CD4-positive, alpha-beta memory T cell (primary cell): Measurements from ENCODE around the gene LHFPL4. TPM values are rescaled to one million over a fixed set of nuclear protein-coding genes. Genes with fewer than 3 reads are reported as not detected.

Source experiments
- CTCF ChIA-PET: fragments of 350-600 bp; sonication (Branson Sonifier 250); formaldehyde crosslinking; loops from one replicate; lab custom pipeline; 2021; ENCODE audit warnings: inconsistent platforms; ENCODE audit not compliant: partially characterized antibody; lab: Charles Lee
- POLR2A ChIA-PET: fragments of 350-600 bp; sonication (Branson Sonifier 250); formaldehyde crosslinking; loops from one replicate; lab custom pipeline; 2021; ENCODE audit not compliant: partially characterized antibody; lab: Charles Lee
- DNase-seq, 5 donors: peaks; one replicate each; pipeline versions ENCODE4 v3.0.0 to v3.0.0-alpha.2; 2020 to 2022; ENCODE audit warnings: mixed read lengths in 1 of 5
- H3K27ac ChIP-seq: one replicate; pipeline ENCODE4 v1.7.0; 2013; ENCODE audit warnings: low read depth, low read length
- H3K27me3 ChIP-seq: 2 replicates; pipeline ENCODE4 v1.7.0; 2013; ENCODE audit warnings: mild to moderate bottlenecking, low read length, moderate library complexity; ENCODE audit not compliant: insufficient read depth
- H3K36me3 ChIP-seq: 2 replicates; pipeline ENCODE4 v1.7.0; 2013; ENCODE audit warnings: mild to moderate bottlenecking, low read length, moderate library complexity; ENCODE audit not compliant: insufficient read depth
- H3K4me1 ChIP-seq: 2 replicates; pipeline ENCODE4 v1.7.0; 2013; ENCODE audit warnings: mild to moderate bottlenecking, low read length, moderate library complexity; ENCODE audit not compliant: insufficient read depth
- H3K4me3 ChIP-seq, 2 donors: one replicate each; pipeline ENCODE4 v1.7.0; 2013; ENCODE audit warnings: low read length in 2 of 2, mild to moderate bottlenecking in 1 of 2
- H3K9me3 ChIP-seq, 2 donors: one replicate each; pipeline ENCODE4 v1.7.0; 2013; ENCODE audit warnings: low read length in 2 of 2, control low read depth in 1 of 2; ENCODE audit not compliant: control insufficient read depth in 1 of 2
- H3K27ac Mint-ChIP-seq, 7 donors: one replicate each; pipeline ENCODE4 v1.8.0; 2020 to 2021; ENCODE audit warnings: mixed read lengths in 7 of 7, mild to moderate bottlenecking in 6 of 7, inconsistent platforms in 3 of 7, moderate library complexity in 3 of 7
- H3K27me3 Mint-ChIP-seq, 2 donors: one replicate each; pipeline ENCODE4 v1.8.0; 2020 to 2021; ENCODE audit warnings: mixed read lengths in 2 of 2
- H3K36me3 Mint-ChIP-seq, 2 donors: one replicate each; pipeline ENCODE4 v1.8.0; 2020 to 2021; ENCODE audit warnings: mixed read lengths in 2 of 2, inconsistent platforms in 1 of 2, mild to moderate bottlenecking in 1 of 2
- H3K4me1 Mint-ChIP-seq, 4 donors: one replicate each; pipeline ENCODE4 v1.8.0; 2020 to 2021; ENCODE audit warnings: mixed read lengths in 4 of 4, mild to moderate bottlenecking in 1 of 4
- H3K4me3 Mint-ChIP-seq, 8 donors: one replicate each; pipeline ENCODE4 v1.8.0; 2020 to 2021; ENCODE audit warnings: mixed read lengths in 8 of 8, mild to moderate bottlenecking in 7 of 8, moderate library complexity in 6 of 8, inconsistent platforms in 3 of 8
- H3K9me3 Mint-ChIP-seq, 8 donors: one replicate each; pipeline ENCODE4 v1.8.0; 2020 to 2021; ENCODE audit warnings: mixed read lengths in 8 of 8, mild to moderate bottlenecking in 5 of 8, inconsistent platforms in 3 of 8, moderate library complexity in 1 of 8
- intact Hi-C: fragments of 100-400 bp; cut with micrococcal nuclease; formaldehyde crosslinking; loops from one replicate; pipeline ENCODE4 v1.15.1; 2023
- polyA plus RNA-seq, 2 donors: library from polyadenylated mRNA; unstranded; fragments of 300-500 nt; fragmentation: Illumina TruSeq; gene quantifications; one replicate each; pipeline ENCODE4 v1.2.3, GENCODE V29; 2021
- total RNA-seq, 2 experiments: library from RNA; stranded (reverse); gene quantifications; one replicate each; pipeline ENCODE4 v1.2.3, GENCODE V29; 2021

Gene LHFPL4
- total and polyA plus RNA-seq, 4 experiments from 2014 or later: 0.33 TPM; not detected in 3

DNA sequence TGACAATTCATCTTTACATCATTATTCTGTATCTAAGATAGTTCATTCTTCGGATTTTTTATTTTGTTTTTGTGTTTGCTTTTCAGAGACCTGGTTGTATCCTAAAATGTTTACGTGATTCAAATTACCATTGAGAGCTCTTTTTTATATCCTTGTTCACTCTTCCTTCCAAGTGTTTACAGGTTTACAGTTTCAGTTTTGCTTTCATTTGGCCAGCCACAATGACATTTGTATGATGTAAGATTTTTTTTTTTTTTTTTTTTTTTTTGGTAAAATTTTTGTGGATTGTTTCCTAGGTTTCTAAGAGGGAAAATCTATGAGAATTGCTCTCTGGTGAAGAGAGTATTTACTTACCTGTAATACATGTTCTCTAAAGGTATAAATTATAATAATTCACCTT is 101.2 kb downstream of the LHFPL4 start:
- ChIA-PET CTCF (interaction anchor here (0.7 to 1.8 kb wide), 3 partner anchors 48 to 928 kb away, joined by 3 to 10 read pairs (median 3); no protein-coding TSS in a partner anchor), POLR2A (interaction anchor here (1.6 kb wide), 1 partner anchor 55 kb away, joined by 7 read pairs; the partner anchor contains the start of gene SETD5)
- peaks cover 14 to 41% (median 22%) of the 10 kb centered on the region in 4 donors for H3K4me1 Mint-ChIP-seq
- H3K36me3 Mint-ChIP-seq: peaks cover 38 to 71% of the 10 kb centered on the region in 2 donors
- peaks cover 38% of the 10 kb centered on the region for H3K36me3 ChIP-seq
- H3K9me3 Mint-ChIP-seq: no peaks in the 10 kb centered on the region
- H3K27me3 Mint-ChIP-seq: no peaks in the 10 kb centered on the region
- peak overlapping the region; percentile 43 for H3K27ac ChIP-seq
- DNase-seq: peak in 4 of 5 donors; percentile 12 to 30 (median 20)
- no peaks in the 10 kb centered on the region for H3K27me3 ChIP-seq
- H3K4me3 Mint-ChIP-seq: peak overlapping the region in 6 of 8 donors; percentile 3 to 77 (median 30)
- H3K4me1 ChIP-seq: peaks cover 19% of the 10 kb centered on the region
- H3K4me3 ChIP-seq: no peak overlapping the region
- peak overlapping the region; percentile 83 to 94 (median 90) for H3K27ac Mint-ChIP-seq
- no peaks in the 10 kb centered on the region for H3K9me3 ChIP-seq
- intact Hi-C loops: no loop called here

DNA sequence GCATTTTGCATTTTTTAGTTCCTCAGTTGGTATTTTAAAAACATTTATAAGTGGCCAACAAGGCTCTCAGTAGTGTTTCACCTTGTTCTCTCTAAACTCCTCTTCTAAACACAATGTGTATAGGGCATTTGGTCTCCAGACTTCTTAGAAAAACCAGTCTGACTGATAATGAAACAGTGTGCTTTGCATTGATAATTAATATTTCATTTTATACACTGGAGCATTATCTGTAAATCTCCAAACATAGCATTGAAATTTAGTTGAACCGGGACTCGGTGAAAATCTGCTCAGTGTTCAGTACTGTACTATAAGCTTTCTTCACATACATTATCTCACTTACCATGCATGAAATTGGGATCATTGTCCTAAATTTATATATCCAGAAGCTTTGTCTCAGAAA is 102.6 kb downstream of the LHFPL4 start:
- peaks cover 14 to 41% (median 22%) of the 10 kb centered on the region in 4 donors for H3K4me1 Mint-ChIP-seq
- H3K9me3 Mint-ChIP-seq: no peaks in the 10 kb centered on the region
- POLR2A ChIA-PET: interaction anchor here (1.6 kb wide), 1 partner anchor 54 kb away, joined by 7 read pairs; the partner anchor contains the start of gene SETD5
- Histone ChIP-seq H3K4me3 (no peak overlapping the region), H3K4me1 (peaks cover 19% of the 10 kb centered on the region), H3K9me3 (no peaks in the 10 kb centered on the region), H3K36me3 (peaks cover 49% of the 10 kb centered on the region), H3K27me3 (no peaks in the 10 kb centered on the region), H3K27ac (no peak overlapping the region)
- H3K27me3 Mint-ChIP-seq: no peaks in the 10 kb centered on the region
- H3K27ac Mint-ChIP-seq: peak overlapping the region in 5 of 7 donors; percentile 46 to 90 (median 76)
- intact Hi-C loops: loop anchor here (2.0 kb wide), 1 partner anchor 98 kb away; no protein-coding TSS in a partner anchor
- no peak for DNase-seq
- H3K36me3 Mint-ChIP-seq: peaks cover 46 to 75% of the 10 kb centered on the region in 2 donors
- CTCF ChIA-PET: interaction anchor here (1.6 to 1.8 kb wide), 2 partner anchors 46 to 98 kb away, joined by 3 to 10 read pairs; no protein-coding TSS in a partner anchor
- H3K4me3 Mint-ChIP-seq: no peak overlapping the region

DNA sequence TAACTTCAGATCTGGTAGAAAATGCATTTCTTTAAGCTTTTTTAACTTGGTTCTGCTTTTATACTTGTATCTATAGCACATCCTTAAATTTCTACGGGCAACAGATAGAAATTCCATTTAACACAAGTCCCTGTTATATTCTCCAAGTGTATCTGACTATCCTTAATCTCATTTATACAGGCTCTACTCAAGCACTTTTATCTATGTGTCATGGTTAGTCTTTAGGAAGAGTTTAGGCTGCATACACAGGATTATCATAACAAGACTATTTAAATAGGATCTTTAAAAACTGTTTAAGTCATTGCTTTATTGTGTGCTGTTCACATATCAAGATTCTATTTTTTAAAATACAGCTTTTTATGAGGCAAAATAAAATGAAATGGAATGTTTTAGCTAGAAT is 103.5 kb downstream of the LHFPL4 start:
- Histone ChIP-seq H3K27ac (no peak overlapping the region), H3K4me3 (no peak overlapping the region), H3K36me3 (peaks cover 48% of the 10 kb centered on the region), H3K4me1 (peaks cover 19% of the 10 kb centered on the region), H3K27me3 (no peaks in the 10 kb centered on the region), H3K9me3 (no peaks in the 10 kb centered on the region)
- intact Hi-C loops: loop anchor here (2.0 kb wide), 1 partner anchor 97 kb away; no protein-coding TSS in a partner anchor
- peaks cover 14 to 41% (median 22%) of the 10 kb centered on the region in 4 donors for H3K4me1 Mint-ChIP-seq
- no peak overlapping the region for H3K4me3 Mint-ChIP-seq
- H3K27ac Mint-ChIP-seq: peak overlapping the region in 4 of 7 donors; percentile 16 to 90 (median 78)
- H3K9me3 Mint-ChIP-seq: no peaks in the 10 kb centered on the region
- H3K27me3 Mint-ChIP-seq: no peaks in the 10 kb centered on the region
- peaks cover 47 to 76% of the 10 kb centered on the region in 2 donors for H3K36me3 Mint-ChIP-seq
- no peak for DNase-seq
- POLR2A ChIA-PET: no interaction called here
- CTCF ChIA-PET: no interaction called here

DNA sequence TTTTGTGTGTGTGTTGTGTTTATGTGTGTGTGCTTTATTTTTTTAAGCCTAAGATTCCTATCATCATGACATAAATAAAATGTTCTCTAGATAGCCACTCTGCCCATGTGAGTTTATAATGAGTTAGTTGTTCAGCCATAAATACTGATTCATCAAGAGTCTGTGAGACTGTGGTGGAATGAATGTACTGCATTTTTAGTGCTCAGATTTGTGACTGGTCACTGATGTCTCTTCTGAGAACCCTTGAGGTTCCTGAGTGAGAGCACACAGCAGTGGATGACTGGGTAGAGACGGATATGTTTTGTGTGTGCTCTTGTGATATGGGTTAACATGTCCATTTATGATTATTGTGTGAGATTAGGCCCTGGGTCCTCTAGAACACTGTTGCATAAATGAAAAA is 105.0 kb downstream of the LHFPL4 start:
- Histone ChIP-seq H3K36me3 (peaks cover 54% of the 10 kb centered on the region), H3K4me1 (peaks cover 19% of the 10 kb centered on the region), H3K27me3 (no peaks in the 10 kb centered on the region), H3K27ac (no peak overlapping the region), H3K9me3 (no peaks in the 10 kb centered on the region), H3K4me3 (no peak overlapping the region)
- H3K27ac Mint-ChIP-seq: peak overlapping the region in 4 of 7 donors; percentile 23 to 59 (median 46)
- H3K9me3 Mint-ChIP-seq: no peaks in the 10 kb centered on the region
- ChIA-PET POLR2A (no interaction called here), CTCF (no interaction called here)
- H3K4me3 Mint-ChIP-seq: no peak overlapping the region
- no peak for DNase-seq
- H3K36me3 Mint-ChIP-seq: peaks cover 53 to 81% of the 10 kb centered on the region in 2 donors
- peaks cover 14 to 41% (median 23%) of the 10 kb centered on the region in 4 donors for H3K4me1 Mint-ChIP-seq
- intact Hi-C loops: no loop called here
- no peaks in the 10 kb centered on the region for H3K27me3 Mint-ChIP-seq

Other genes starting within 250 kb of the LHFPL4 start
- gene THUMPD3, start 190.8 kb downstream of the LHFPL4 start, total RNA-seq: 10 to 100 TPM; 36.9 to 39.2 TPM
- 10 to 100 TPM; 10.8 to 29.3 TPM for gene THUMPD3, start 190.8 kb downstream of the LHFPL4 start, polyA plus RNA-seq
- 100 to 1,000 TPM; 142 TPM for gene SETD5, start 156.2 kb downstream of the LHFPL4 start, total RNA-seq
- 10 to 100 TPM in 1 of 2 donors, 1 to 10 TPM in 1; 8.4 to 51.4 TPM for gene SETD5, start 156.2 kb downstream of the LHFPL4 start, polyA plus RNA-seq
- 10 to 100 TPM; 75.9 to 78.1 TPM for gene MTMR14, start 95.7 kb upstream of the LHFPL4 start, total RNA-seq
- gene MTMR14, start 95.7 kb upstream of the LHFPL4 start, polyA plus RNA-seq: 10 to 100 TPM; 51.5 to 88.1 TPM
- gene CPNE9, start 150.0 kb upstream of the LHFPL4 start, total RNA-seq: under 1 TPM; 0.58 to 0.64 TPM
- not detected for gene CPNE9, start 150.0 kb upstream of the LHFPL4 start, polyA plus RNA-seq
- gene BRPF1, start 177.9 kb upstream of the LHFPL4 start, total RNA-seq: 10 to 100 TPM; 40.4 to 40.5 TPM
- 10 to 100 TPM in 1 of 2 donors, 1 to 10 TPM in 1; 3.0 to 23.3 TPM for gene BRPF1, start 177.9 kb upstream of the LHFPL4 start, polyA plus RNA-seq
- 10 to 100 TPM; 40.4 to 46.9 TPM for gene OGG1, start 196.1 kb upstream of the LHFPL4 start, total RNA-seq
- 10 to 100 TPM; 29.2 to 31.5 TPM for gene OGG1, start 196.1 kb upstream of the LHFPL4 start, polyA plus RNA-seq
- 1 to 10 TPM; 2.1 to 2.6 TPM for gene CAMK1, start 216.1 kb upstream of the LHFPL4 start, total RNA-seq
- 1 to 10 TPM; 3.5 to 5.8 TPM for gene CAMK1, start 216.1 kb upstream of the LHFPL4 start, polyA plus RNA-seq
- 10 to 100 TPM; 37.6 to 41.4 TPM for gene TADA3, start 238.7 kb upstream of the LHFPL4 start, total RNA-seq
- gene TADA3, start 238.7 kb upstream of the LHFPL4 start, polyA plus RNA-seq: 10 to 100 TPM; 35.3 to 54.6 TPM
- 100 to 1,000 TPM; 164 to 168 TPM for gene ARPC4, start 239.3 kb upstream of the LHFPL4 start, total RNA-seq
- 100 to 1,000 TPM; 235 to 287 TPM for gene ARPC4, start 239.3 kb upstream of the LHFPL4 start, polyA plus RNA-seq